Fibroblast of villous mesenchyme (primary cell): ENCODE results near the gene CEACAM16. TPM values are rescaled to one million over a fixed set of nuclear protein-coding genes. Genes with fewer than 3 reads are reported as not detected.
"Not testable (repeated sequence)": the region's sequence is repeated elsewhere in the genome, so short reads cannot be mapped to it uniquely, and the experiment has no call there.

Experiments
- DNase-seq: peaks from one replicate; pipeline ENCODE4 v3.0.0-alpha.2; 2010; ENCODE audit warnings: low read depth
- H3K4me3 ChIP-seq: 2 replicates; pipeline ENCODE4 v1.5.1; 2011; ENCODE audit warnings: low read depth, mild to moderate bottlenecking, low read length
- total RNA-seq: library from RNA; depleted of rRNA; stranded (reverse); fragments of >200 nt; gene quantifications from 2 replicates; pipeline ENCODE4 v1.2.3, GENCODE V29; 2012
- TF ChIP-seq, protein P1 (sequence below): IDR thresholded peaks from 2 replicates; pipeline ENCODE4 v1.5.1; 2012; ENCODE audit warnings: low read depth, mild to moderate bottlenecking, low read length; ENCODE audit not compliant: insufficient read depth

Gene CEACAM16
- total RNA-seq, 1 donor: under 0.01 TPM

- H3K4me3 ChIP-seq: no peak overlapping the region
- TF ChIP-seq, protein P1, sequence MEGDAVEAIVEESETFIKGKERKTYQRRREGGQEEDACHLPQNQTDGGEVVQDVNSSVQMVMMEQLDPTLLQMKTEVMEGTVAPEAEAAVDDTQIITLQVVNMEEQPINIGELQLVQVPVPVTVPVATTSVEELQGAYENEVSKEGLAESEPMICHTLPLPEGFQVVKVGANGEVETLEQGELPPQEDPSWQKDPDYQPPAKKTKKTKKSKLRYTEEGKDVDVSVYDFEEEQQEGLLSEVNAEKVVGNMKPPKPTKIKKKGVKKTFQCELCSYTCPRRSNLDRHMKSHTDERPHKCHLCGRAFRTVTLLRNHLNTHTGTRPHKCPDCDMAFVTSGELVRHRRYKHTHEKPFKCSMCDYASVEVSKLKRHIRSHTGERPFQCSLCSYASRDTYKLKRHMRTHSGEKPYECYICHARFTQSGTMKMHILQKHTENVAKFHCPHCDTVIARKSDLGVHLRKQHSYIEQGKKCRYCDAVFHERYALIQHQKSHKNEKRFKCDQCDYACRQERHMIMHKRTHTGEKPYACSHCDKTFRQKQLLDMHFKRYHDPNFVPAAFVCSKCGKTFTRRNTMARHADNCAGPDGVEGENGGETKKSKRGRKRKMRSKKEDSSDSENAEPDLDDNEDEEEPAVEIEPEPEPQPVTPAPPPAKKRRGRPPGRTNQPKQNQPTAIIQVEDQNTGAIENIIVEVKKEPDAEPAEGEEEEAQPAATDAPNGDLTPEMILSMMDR: no peak
- peak; percentile 76 for DNase-seq
These were observed 21.7 kb upstream of the CEACAM16 start for GRCh38 chr19:44677019-44677811.

GRCh38 chr19:44680536-44680935 lies 18.4 kb upstream of the CEACAM16 start:
- TF ChIP-seq, protein P1: no peak
- DNase-seq: no peak
- H3K4me3 ChIP-seq: no peak overlapping the region

- no peak overlapping the region for H3K4me3 ChIP-seq
- DNase-seq: no peak
- TF ChIP-seq, protein P1: no peak
These were observed 16.8 kb upstream of the CEACAM16 start for GRCh38 chr19:44681992-44682790.

DNA sequence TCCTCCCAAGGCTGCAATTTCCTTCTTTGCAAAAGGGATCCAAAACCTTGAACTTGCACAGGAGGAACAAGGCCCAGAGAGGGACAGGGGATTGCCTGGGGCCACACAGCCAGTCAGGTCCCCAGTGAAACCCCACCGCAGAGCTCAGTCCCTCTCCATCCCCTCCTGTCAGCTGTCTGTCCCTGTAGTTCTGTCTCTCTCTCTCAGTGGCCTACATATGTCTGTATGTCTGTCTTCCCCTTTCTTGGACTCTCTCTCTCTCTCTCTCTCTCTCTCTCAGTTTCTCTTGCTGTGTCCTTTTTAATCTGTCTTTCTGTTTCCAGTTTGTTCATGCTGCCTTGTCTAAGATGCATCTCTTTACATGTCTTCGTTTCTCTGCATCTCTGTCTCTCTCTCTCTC lies 16.1 kb upstream of the CEACAM16 start:
- TF ChIP-seq, protein P1: no peak
- DNase-seq: no peak
- no peak overlapping the region for H3K4me3 ChIP-seq

GRCh38 chr19:44683434-44684210 lies 15.3 kb upstream of the CEACAM16 start:
- TF ChIP-seq, protein P1: no peak
- DNase-seq: no peak
- no peak overlapping the region for H3K4me3 ChIP-seq

DNA sequence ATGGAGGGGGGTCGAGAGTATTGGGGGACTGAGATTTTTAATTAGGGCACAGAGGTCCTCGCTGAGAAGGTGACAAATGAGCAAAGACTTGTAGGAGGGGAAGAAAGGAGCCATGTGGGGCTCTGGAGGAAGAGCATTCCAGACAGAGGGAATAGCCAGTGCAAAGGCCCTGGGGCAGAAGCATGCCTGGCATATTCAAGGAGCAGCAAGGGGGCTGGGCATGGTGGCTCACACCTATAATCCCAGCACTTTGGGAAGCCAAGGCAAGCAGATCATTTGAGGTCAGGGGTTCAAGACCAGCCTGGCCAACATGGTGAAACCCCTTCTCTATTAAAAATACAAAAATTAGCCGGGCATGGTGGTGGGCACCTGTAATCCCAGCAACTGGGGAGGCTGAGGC lies 14.6 kb upstream of the CEACAM16 start:
- not testable (repeated sequence) for H3K4me3 ChIP-seq, DNase-seq
